Fibroblast of lung (primary cell): ENCODE data around the gene C2orf49.

Source experiments
- EZH2 ChIP-seq: IDR thresholded peaks from 2 replicates; pipeline ENCODE4 v1.5.1; 2012; ENCODE audit warnings: low read length, control low read depth, mild to moderate bottlenecking; ENCODE audit errors: missing control alignments
- TF ChIP-seq, protein P1 (sequence below), 2 donors: IDR thresholded peaks in 1 of 2; conservative IDR thresholded peaks in 1 of 2; 1 replicate in 1 of 2; 2 replicates in 1 of 2; pipeline ENCODE4 v1.5.1; 2011 to 2012; ENCODE audit warnings: low read length in 2 of 2, control low read depth in 1 of 2, inconsistent platforms in 1 of 2, low read depth in 1 of 2, mild to moderate bottlenecking in 1 of 2

DNA sequence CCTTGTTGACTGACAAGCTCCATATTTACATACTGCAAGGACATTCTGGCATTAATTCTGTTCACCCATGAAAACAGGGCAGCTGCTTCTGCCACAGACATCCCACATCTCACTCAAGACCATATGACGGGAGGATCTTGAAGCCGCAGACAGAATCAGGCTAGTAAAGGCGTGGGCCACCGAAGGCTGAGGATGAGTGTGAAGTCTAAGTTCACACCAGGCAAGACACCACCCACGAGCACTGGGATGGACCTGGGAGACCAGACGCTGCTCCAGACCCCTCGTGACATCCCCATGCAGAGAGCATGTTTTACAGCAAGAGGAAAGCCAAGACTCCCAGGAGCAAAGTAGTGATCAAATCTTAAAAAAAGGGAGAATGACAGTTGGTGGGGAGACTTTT lies 58.4 kb downstream of the C2orf49 start:
- no peak for TF ChIP-seq EZH2
- TF ChIP-seq, protein P1, sequence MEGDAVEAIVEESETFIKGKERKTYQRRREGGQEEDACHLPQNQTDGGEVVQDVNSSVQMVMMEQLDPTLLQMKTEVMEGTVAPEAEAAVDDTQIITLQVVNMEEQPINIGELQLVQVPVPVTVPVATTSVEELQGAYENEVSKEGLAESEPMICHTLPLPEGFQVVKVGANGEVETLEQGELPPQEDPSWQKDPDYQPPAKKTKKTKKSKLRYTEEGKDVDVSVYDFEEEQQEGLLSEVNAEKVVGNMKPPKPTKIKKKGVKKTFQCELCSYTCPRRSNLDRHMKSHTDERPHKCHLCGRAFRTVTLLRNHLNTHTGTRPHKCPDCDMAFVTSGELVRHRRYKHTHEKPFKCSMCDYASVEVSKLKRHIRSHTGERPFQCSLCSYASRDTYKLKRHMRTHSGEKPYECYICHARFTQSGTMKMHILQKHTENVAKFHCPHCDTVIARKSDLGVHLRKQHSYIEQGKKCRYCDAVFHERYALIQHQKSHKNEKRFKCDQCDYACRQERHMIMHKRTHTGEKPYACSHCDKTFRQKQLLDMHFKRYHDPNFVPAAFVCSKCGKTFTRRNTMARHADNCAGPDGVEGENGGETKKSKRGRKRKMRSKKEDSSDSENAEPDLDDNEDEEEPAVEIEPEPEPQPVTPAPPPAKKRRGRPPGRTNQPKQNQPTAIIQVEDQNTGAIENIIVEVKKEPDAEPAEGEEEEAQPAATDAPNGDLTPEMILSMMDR (conservative IDR thresholded peaks at IDR 0.05 in 1 of 2, IDR thresholded peaks at IDR 0.05 in 1 of 2; ENCODE audit: low read depth in 1 of 2, low read length in 2 of 2) = no peak
